ENCODE data around the gene SMU1. TPM values are rescaled to one million over a fixed set of nuclear protein-coding genes. Genes with fewer than 3 reads are reported as not detected.

Gene SMU1
- total RNA-seq: 10 to 100 TPM; 17.8 to 22.6 (median 19.6) TPM

GRCh38 chr9:33076046-33077004 lies at the start of gene SMU1:
Gene SMU1 (minus strand): TSS chr9:33076674. CDS start chr9:33076608, 66 bp downstream.
- H3K36me3 ChIP-seq: peaks cover 15 to 31% (median 22%) of the 10 kb centered on the region in 4 donors
- peak within 1 kb of the TSS; percentile 87 to 93 (median 90) for H3K27ac ChIP-seq (replicated peaks in 1 of 4)
- TF ChIP-seq CTCF (IDR thresholded peaks at IDR 0.05) (no peak), EP300 (IDR thresholded peaks at IDR 0.05) (no peak), POLR2AphosphoS5 (IDR thresholded peaks at IDR 0.05) (peak; percentile 97 to 98), POLR2A (IDR thresholded peaks at IDR 0.05; ENCODE audit: low read depth) (peak; percentile 48)
- peak within 1 kb of the TSS; percentile 70 to 83 (median 72) for H3K4me3 ChIP-seq
- H3K4me1 ChIP-seq: peaks cover 9 to 35% (median 26%) of the 10 kb centered on the region in 4 donors
- no peaks in the 10 kb centered on the region for H3K9me3 ChIP-seq
- H3K27me3 ChIP-seq: no peaks in the 10 kb centered on the region
- WGBS: under 1% methylated on average over 29 of the region's 53 CpGs
- DNase-seq (ENCODE audit: extremely low spot score): peak; percentile 99
- intact Hi-C loops (cut with DNase I): no loop called here

GRCh38 chr9:33125461-33125860 lies 49.0 kb upstream of the SMU1 start:
- no peaks in the 10 kb centered on the region for H3K27me3 ChIP-seq
- intact Hi-C loops (cut with DNase I): no loop called here
- H3K4me3 ChIP-seq: no peak overlapping the region
- no peak for TF ChIP-seq EP300 (IDR thresholded peaks at IDR 0.05)
- TF ChIP-seq POLR2AphosphoS5 (IDR thresholded peaks at IDR 0.05): no peak
- TF ChIP-seq CTCF (IDR thresholded peaks at IDR 0.05): no peak
- TF ChIP-seq POLR2A (IDR thresholded peaks at IDR 0.05; ENCODE audit: low read depth): no peak
- no peaks in the 10 kb centered on the region for H3K9me3 ChIP-seq
- peaks cover 8 to 92% (median 57%) of the 10 kb centered on the region in 4 donors for H3K36me3 ChIP-seq
- H3K27ac ChIP-seq (replicated peaks in 1 of 4): no peak overlapping the region
- 63% methylated on average over 2 of the region's 3 CpGs for WGBS
- DNase-seq (ENCODE audit: extremely low spot score): no peak
- H3K4me1 ChIP-seq: peaks cover 27 to 51% (median 41%) of the 10 kb centered on the region in 4 donors

- Histone ChIP-seq H3K4me3 (no peak overlapping the region), H3K9me3 (no peaks in the 10 kb centered on the region), H3K36me3 (peaks cover 8 to 92% (median 58%) of the 10 kb centered on the region in 4 donors), H3K27me3 (no peaks in the 10 kb centered on the region), H3K4me1 (peaks cover 22 to 46% (median 35%) of the 10 kb centered on the region in 4 donors), H3K27ac (replicated peaks in 1 of 4) (no peak overlapping the region)
- WGBS: 74% methylated on average over 9 of the region's 9 CpGs
- DNase-seq (ENCODE audit: extremely low spot score): no peak
- intact Hi-C loops (cut with DNase I): no loop called here
- TF ChIP-seq POLR2A (IDR thresholded peaks at IDR 0.05; ENCODE audit: low read depth) (no peak), CTCF (IDR thresholded peaks at IDR 0.05) (no peak), POLR2AphosphoS5 (IDR thresholded peaks at IDR 0.05) (no peak), EP300 (IDR thresholded peaks at IDR 0.05) (no peak)
Measured at GRCh38 chr9:33124751-33125381, 48.4 kb upstream of the SMU1 start.

DNA sequence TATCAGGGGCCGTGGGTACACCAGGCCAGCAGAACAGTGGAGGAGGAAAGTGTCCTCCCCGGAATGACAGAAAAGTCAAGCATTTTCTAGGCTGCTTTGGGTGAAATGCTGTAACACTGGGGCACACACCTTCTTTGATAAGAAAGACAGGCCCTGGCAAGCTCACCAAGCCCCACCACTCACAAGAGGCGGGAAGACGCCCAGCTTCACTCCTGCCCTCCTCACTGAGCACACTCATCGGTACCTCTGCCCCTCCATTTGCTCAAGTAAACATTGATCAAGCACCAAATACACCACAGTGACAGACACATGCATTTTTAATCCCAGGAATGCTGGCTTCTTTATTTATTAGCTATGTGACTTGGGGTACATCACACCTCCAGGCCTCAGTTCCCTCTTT lies 47.6 kb upstream of the SMU1 start:
- Histone ChIP-seq H3K4me1 (peaks cover 17 to 38% (median 28%) of the 10 kb centered on the region in 4 donors), H3K27me3 (no peaks in the 10 kb centered on the region), H3K27ac (replicated peaks in 1 of 4) (no peak overlapping the region), H3K36me3 (peaks cover 5 to 92% (median 57%) of the 10 kb centered on the region in 4 donors), H3K9me3 (no peaks in the 10 kb centered on the region), H3K4me3 (no peak overlapping the region)
- 98% methylated on average over 5 of the region's 5 CpGs for WGBS
- TF ChIP-seq EP300 (IDR thresholded peaks at IDR 0.05) (no peak), POLR2A (IDR thresholded peaks at IDR 0.05; ENCODE audit: low read depth) (no peak), POLR2AphosphoS5 (IDR thresholded peaks at IDR 0.05) (no peak), CTCF (IDR thresholded peaks at IDR 0.05) (no peak)
- intact Hi-C loops (cut with DNase I): no loop called here
- no peak for DNase-seq (ENCODE audit: extremely low spot score)

Data from esophagus muscularis mucosa (tissue), 4 donors.